DMS114 treated with DMSO at 0.1 percent for 48 hours (cell line): ENCODE measurements around the gene NPTN.
"Not testable (repeated sequence)": the region's sequence is repeated elsewhere in the genome, so short reads cannot be mapped to it uniquely, and the experiment has no call there.

Source experiments
- DNase-seq: peaks from one replicate; lab custom pipeline; 2025; ENCODE audit not compliant: unreplicated experiment; lab: John Stamatoyannopoulos, UW

The NPTN gene

GRCh38 chr15:73573037-73573436, 60.2 kb downstream of the NPTN start:
- DNase-seq: no peak

- DNase-seq: no peak
Measured at GRCh38 chr15:73572296-73572695, 60.9 kb downstream of the NPTN start.

- DNase-seq: no peak
Measured at GRCh38 chr15:73571346-73571745, 61.8 kb downstream of the NPTN start.

- DNase-seq: no peak
Measured at GRCh38 chr15:73570355-73571032, 62.7 kb downstream of the NPTN start.

- DNase-seq: no peak
Measured at GRCh38 chr15:73569361-73569760, 63.8 kb downstream of the NPTN start.

GRCh38 chr15:73568564-73569280, 64.5 kb downstream of the NPTN start:
- no peak for DNase-seq

GRCh38 chr15:73567020-73567419, 66.2 kb downstream of the NPTN start:
- no peak for DNase-seq

- no peak for DNase-seq
Measured at GRCh38 chr15:73564255-73564654, 68.9 kb downstream of the NPTN start.

- peak; percentile 70 for DNase-seq
Measured at GRCh38 chr15:73560501-73561117, 72.6 kb downstream of the NPTN start.

- no peak for DNase-seq
Measured at GRCh38 chr15:73558529-73558928, 74.7 kb downstream of the NPTN start.

GRCh38 chr15:73555080-73555479, 78.1 kb downstream of the NPTN start:
- no peak for DNase-seq

- DNase-seq: no peak
Measured at GRCh38 chr15:73550190-73550589, 83.0 kb downstream of the NPTN start.

GRCh38 chr15:73548925-73549324, 84.3 kb downstream of the NPTN start:
- DNase-seq: not testable (repeated sequence)

- DNase-seq: no peak
Measured at GRCh38 chr15:73541479-73541878, 91.7 kb downstream of the NPTN start.

- DNase-seq: no peak
Measured at GRCh38 chr15:73540161-73540560, 93.0 kb downstream of the NPTN start.

GRCh38 chr15:73539212-73540128, 93.7 kb downstream of the NPTN start:
- DNase-seq: no peak

GRCh38 chr15:73538563-73539211, 94.5 kb downstream of the NPTN start:
- no peak for DNase-seq

- no peak for DNase-seq
Measured at GRCh38 chr15:73538123-73538522, 95.1 kb downstream of the NPTN start.

GRCh38 chr15:73530649-73531048, 102.5 kb downstream of the NPTN start:
- no peak for DNase-seq

GRCh38 chr15:73527598-73527997, 105.6 kb downstream of the NPTN start:
- no peak for DNase-seq

GRCh38 chr15:73524919-73525318, 108.3 kb downstream of the NPTN start:
- DNase-seq: no peak
